Measurements from ENCODE around the gene GABRR1. TPM values are rescaled to one million over a fixed set of nuclear protein-coding genes. Genes with fewer than 3 reads are reported as not detected.

The GABRR1 gene
- total and polyA plus RNA-seq, 2 donors (not counting 3 experiments of a cell fraction or from before 2014, with no cell fraction given) = not detected

DNA sequence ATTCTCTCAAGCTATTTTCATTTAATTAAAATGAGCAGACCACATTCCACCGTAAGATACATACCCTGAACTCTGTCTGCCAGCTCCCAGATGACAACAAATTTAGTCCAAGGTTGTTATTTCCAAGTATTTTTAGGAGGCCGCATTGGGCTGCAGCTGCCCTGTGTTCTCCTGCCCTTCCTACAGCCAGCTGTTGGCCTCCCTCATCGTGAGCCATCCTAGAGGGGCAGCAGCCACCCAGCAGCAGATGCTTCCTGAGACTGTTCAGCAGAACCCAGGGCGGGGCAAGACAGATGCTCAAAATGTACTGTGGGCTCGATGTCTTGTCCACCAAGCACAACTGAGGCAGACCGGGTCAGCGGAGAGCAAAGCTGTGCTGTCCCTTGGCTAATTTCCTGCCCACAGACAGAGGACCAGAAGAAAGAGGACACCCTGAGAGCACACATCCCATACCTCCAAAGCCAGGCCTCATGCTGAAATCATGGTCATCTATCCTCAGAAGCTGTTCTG, 16.4 kb downstream of the GABRR1 start:
- no peaks in the 10 kb centered on the region for H4K20me1 ChIP-seq (replicated peaks; ENCODE audit: control insufficient read depth, extremely low read depth, insufficient read depth, low read length)
- H3K9me3 ChIP-seq (replicated peaks; ENCODE audit: control insufficient read depth, insufficient read depth, low read length) = no peaks in the 10 kb centered on the region
- H3K79me2 ChIP-seq (ENCODE audit: control insufficient read depth, insufficient read depth, low read length) = no peaks in the 10 kb centered on the region
- dilution Hi-C loops (cut with MboI; ENCODE audit: extremely low pct_ligation_motif_present, low sequenced_read_pairs) = no loop called here
- no peaks in the 10 kb centered on the region for H3K36me3 ChIP-seq (ENCODE audit: control insufficient read depth in 2 of 2, extremely low read depth in 1 of 2, insufficient read depth in 2 of 2, low read length in 2 of 2)
- no peaks in the 10 kb centered on the region for H3K4me1 ChIP-seq (ENCODE audit: control insufficient read depth, extremely low read depth, insufficient read depth, low read length)
- CTCF ChIA-PET = interaction anchor here (1.2 to 1.3 kb wide), 2 partner anchors 40 to 218 kb away, joined by 3 to 4 read pairs; no protein-coding TSS in a partner anchor
- no peak for TF ChIP-seq FOS (IDR thresholded peaks at IDR 0.05; ENCODE audit: borderline replicate concordance, insufficient read depth, low read length)
- no peak overlapping the region for H3K9ac ChIP-seq (replicated peaks; ENCODE audit: extremely low read depth, insufficient read depth, low read length)
- POLR2A ChIA-PET = no interaction called here
- H3K9me1 ChIP-seq (replicated peaks; ENCODE audit: control insufficient read depth, extremely low read depth, insufficient read depth, low read length) = no peaks in the 10 kb centered on the region
- no peak overlapping the region for H3K4me3 ChIP-seq (replicated peaks in 1 of 3; ENCODE audit: insufficient read depth in 1 of 3, low read depth in 1 of 3, low read length in 3 of 3)
- no peak for DNase-seq (ENCODE audit: low read depth, low spot score)
- no peak overlapping the region for H2AFZ ChIP-seq (ENCODE audit: low read depth, low read length)
- no TSS peak for BruUV-seq (replicated peaks)
- no peak for FAIRE-seq
- H3K27me3 ChIP-seq (ENCODE audit: control insufficient read depth in 2 of 2, insufficient read depth in 2 of 2, low read length in 2 of 2) = no peaks in the 10 kb centered on the region
- no peak overlapping the region for H3K27ac ChIP-seq (ENCODE audit: insufficient read depth, low read depth, low read length)
- intact Hi-C loops (cut with micrococcal nuclease) = no loop called here
- no peak overlapping the region for H3K4me2 ChIP-seq (ENCODE audit: insufficient read depth, low read length)

DNA sequence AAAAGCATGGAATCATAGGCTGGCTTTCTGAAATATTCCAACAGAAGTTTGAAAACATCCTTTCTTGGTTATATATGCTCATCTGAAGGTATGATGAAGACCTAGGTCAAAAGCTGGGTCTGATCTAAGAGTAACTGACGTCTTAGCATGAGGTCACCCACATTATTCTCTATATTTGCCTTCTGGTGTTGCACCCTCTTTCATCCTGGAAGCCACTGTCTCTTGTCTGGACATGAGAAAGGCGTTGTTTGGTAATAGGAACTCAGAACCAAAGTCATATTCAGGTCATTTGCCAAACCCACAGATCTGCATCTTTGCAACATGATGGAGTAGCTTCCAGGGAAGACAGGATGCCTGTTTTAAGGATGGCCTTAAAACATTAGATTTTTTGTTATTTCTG, 17.6 kb downstream of the GABRR1 start:
- DNase-seq (ENCODE audit: low read depth, low spot score) (no peak), FAIRE-seq (no peak)
- Histone ChIP-seq H3K36me3 (ENCODE audit: control insufficient read depth in 2 of 2, extremely low read depth in 1 of 2, insufficient read depth in 2 of 2, low read length in 2 of 2) (no peaks in the 10 kb centered on the region), H2AFZ (ENCODE audit: low read depth, low read length) (no peak overlapping the region), H3K4me3 (replicated peaks in 1 of 3; ENCODE audit: insufficient read depth in 1 of 3, low read depth in 1 of 3, low read length in 3 of 3) (no peak overlapping the region), H3K79me2 (ENCODE audit: control insufficient read depth, insufficient read depth, low read length) (no peaks in the 10 kb centered on the region), H3K9me3 (replicated peaks; ENCODE audit: control insufficient read depth, insufficient read depth, low read length) (no peaks in the 10 kb centered on the region), H4K20me1 (replicated peaks; ENCODE audit: control insufficient read depth, extremely low read depth, insufficient read depth, low read length) (no peaks in the 10 kb centered on the region), H3K27ac (ENCODE audit: insufficient read depth, low read depth, low read length) (no peak overlapping the region), H3K9me1 (replicated peaks; ENCODE audit: control insufficient read depth, extremely low read depth, insufficient read depth, low read length) (no peaks in the 10 kb centered on the region), H3K4me2 (ENCODE audit: insufficient read depth, low read length) (no peak overlapping the region), H3K4me1 (ENCODE audit: control insufficient read depth, extremely low read depth, insufficient read depth, low read length) (no peaks in the 10 kb centered on the region), H3K9ac (replicated peaks; ENCODE audit: extremely low read depth, insufficient read depth, low read length) (no peak overlapping the region), H3K27me3 (ENCODE audit: control insufficient read depth in 2 of 2, insufficient read depth in 2 of 2, low read length in 2 of 2) (no peaks in the 10 kb centered on the region)
- ChIA-PET POLR2A (no interaction called here), CTCF (interaction anchor here (1.3 kb wide), 1 partner anchor 10 kb away, joined by 3 read pairs; no protein-coding TSS in a partner anchor)
- intact Hi-C loops (cut with micrococcal nuclease) = no loop called here
- TF ChIP-seq EZH2 (IDR thresholded peaks at IDR 0.05; ENCODE audit: borderline replicate concordance, low read depth, low read length, severe bottlenecking) = no peak
- TF ChIP-seq FOS (IDR thresholded peaks at IDR 0.05; ENCODE audit: borderline replicate concordance, insufficient read depth, low read length) = no peak
- TF ChIP-seq MYC (IDR thresholded peaks at IDR 0.05; ENCODE audit: low read depth, low read length) = no peak
- no peak for TF ChIP-seq JUN (IDR thresholded peaks at IDR 0.05; ENCODE audit: borderline replicate concordance, insufficient read depth, insufficient read length, low read depth)
- no peak for TF ChIP-seq POLR2AphosphoS5 (IDR thresholded peaks at IDR 0.05; ENCODE audit: insufficient read depth, low read depth, low read length)
- TF ChIP-seq GATA2 (IDR thresholded peaks at IDR 0.05; ENCODE audit: insufficient read depth, insufficient read length, low read depth, low read length) = no peak
- TF ChIP-seq, protein P1, sequence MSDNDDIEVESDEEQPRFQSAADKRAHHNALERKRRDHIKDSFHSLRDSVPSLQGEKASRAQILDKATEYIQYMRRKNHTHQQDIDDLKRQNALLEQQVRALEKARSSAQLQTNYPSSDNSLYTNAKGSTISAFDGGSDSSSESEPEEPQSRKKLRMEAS (IDR thresholded peaks at IDR 0.05; ENCODE audit: insufficient read depth, insufficient read length) = no peak
- TF ChIP-seq, protein P2, sequence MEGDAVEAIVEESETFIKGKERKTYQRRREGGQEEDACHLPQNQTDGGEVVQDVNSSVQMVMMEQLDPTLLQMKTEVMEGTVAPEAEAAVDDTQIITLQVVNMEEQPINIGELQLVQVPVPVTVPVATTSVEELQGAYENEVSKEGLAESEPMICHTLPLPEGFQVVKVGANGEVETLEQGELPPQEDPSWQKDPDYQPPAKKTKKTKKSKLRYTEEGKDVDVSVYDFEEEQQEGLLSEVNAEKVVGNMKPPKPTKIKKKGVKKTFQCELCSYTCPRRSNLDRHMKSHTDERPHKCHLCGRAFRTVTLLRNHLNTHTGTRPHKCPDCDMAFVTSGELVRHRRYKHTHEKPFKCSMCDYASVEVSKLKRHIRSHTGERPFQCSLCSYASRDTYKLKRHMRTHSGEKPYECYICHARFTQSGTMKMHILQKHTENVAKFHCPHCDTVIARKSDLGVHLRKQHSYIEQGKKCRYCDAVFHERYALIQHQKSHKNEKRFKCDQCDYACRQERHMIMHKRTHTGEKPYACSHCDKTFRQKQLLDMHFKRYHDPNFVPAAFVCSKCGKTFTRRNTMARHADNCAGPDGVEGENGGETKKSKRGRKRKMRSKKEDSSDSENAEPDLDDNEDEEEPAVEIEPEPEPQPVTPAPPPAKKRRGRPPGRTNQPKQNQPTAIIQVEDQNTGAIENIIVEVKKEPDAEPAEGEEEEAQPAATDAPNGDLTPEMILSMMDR (IDR thresholded peaks at IDR 0.05; ENCODE audit: extremely low read depth in 1 of 2, insufficient read depth in 1 of 2, low read depth in 1 of 2, low read length in 2 of 2) = no peak
- no peak for TF ChIP-seq POLR2A (IDR thresholded peaks at IDR 0.05; ENCODE audit: low read depth, low read length)
- BruUV-seq (replicated peaks) = no TSS peak
- dilution Hi-C loops (cut with MboI; ENCODE audit: extremely low pct_ligation_motif_present, low sequenced_read_pairs) = no loop called here

Measured in endothelial cell of umbilical vein (primary cell).